Endometrial microvascular endothelial cells (primary cell): ENCODE data around the gene SELENBP1. TPM values are rescaled to one million over a fixed set of nuclear protein-coding genes. Genes with fewer than 3 reads are reported as not detected.

Experiments
- in situ Hi-C: cut with HindIII; loops from 2 replicates; pipeline ENCODE4 v1.10.0; 2017; ENCODE audit warnings: low sequenced_read_pairs, low pct_unique_long_range_greater_than_20kb; ENCODE audit errors: inconsistent ontology term
- total RNA-seq: library from RNA; depleted of rRNA; stranded (reverse); fragments of >200 nt; gene quantifications from one replicate; pipeline ENCODE4 v1.2.3, GENCODE V29; 2015; ENCODE audit errors: inconsistent ontology term

The SELENBP1 gene
- total RNA-seq, 1 donor from 2014 or later, result 12.7 TPM

- in situ Hi-C loops, result no loop called here
Observed at GRCh38 chr1:151346769-151347522, 25.6 kb downstream of the SELENBP1 start, which contains the start of gene RFX5. RFX5 (minus strand) TSS chr1:151347252; CDS start chr1:151346320, 932 bp downstream.

- in situ Hi-C loops, result no loop called here
Observed at GRCh38 chr1:151346082-151346768, 26.3 kb downstream of the SELENBP1 start.

DNA sequence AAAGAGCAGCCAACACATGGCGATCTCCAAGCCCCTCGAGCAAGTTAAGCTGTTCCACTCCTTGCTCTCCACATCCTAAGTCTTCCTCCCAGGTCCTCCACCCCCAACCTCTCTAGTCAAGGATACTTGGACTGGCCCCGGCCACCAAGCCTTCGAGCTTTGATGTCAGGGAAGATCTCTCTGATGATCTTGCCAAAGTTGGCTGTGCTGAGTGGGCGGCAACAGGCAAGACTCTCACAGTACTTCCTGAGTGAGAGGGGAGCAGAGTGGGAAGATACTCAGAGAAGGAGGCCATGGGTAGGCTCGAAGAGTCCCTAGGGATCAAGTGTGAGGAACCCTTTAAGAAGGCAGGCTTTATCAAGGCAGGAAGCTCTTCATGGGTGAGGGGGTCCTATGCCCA, 28.2 kb downstream of the SELENBP1 start:
- in situ Hi-C loops, result no loop called here

- in situ Hi-C loops, result no loop called here
Observed at GRCh38 chr1:151343587-151343986, 28.9 kb downstream of the SELENBP1 start.

DNA sequence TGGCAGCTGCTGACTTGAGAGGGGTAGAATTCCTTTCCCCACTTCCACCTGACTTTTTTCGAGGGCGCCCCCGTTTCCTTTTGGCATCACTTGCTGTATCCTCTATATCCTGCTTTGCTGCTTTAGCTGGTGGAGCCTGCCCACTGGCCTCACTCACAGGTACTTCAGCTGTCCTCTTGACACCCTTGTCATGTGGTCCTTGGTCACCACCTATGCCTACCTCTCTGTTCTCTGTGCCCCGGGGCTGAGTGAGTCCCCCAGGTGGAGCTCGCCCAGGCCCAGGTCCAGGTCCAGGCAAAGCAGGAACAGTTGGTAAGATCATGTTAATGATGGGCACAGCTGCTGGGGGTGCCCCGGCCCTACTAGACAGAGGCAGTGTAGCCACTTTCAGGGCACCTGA, 29.9 kb downstream of the SELENBP1 start:
- in situ Hi-C loops, result no loop called here

GRCh38 chr1:151342021-151342420, 30.5 kb downstream of the SELENBP1 start:
- in situ Hi-C loops, result no loop called here

DNA sequence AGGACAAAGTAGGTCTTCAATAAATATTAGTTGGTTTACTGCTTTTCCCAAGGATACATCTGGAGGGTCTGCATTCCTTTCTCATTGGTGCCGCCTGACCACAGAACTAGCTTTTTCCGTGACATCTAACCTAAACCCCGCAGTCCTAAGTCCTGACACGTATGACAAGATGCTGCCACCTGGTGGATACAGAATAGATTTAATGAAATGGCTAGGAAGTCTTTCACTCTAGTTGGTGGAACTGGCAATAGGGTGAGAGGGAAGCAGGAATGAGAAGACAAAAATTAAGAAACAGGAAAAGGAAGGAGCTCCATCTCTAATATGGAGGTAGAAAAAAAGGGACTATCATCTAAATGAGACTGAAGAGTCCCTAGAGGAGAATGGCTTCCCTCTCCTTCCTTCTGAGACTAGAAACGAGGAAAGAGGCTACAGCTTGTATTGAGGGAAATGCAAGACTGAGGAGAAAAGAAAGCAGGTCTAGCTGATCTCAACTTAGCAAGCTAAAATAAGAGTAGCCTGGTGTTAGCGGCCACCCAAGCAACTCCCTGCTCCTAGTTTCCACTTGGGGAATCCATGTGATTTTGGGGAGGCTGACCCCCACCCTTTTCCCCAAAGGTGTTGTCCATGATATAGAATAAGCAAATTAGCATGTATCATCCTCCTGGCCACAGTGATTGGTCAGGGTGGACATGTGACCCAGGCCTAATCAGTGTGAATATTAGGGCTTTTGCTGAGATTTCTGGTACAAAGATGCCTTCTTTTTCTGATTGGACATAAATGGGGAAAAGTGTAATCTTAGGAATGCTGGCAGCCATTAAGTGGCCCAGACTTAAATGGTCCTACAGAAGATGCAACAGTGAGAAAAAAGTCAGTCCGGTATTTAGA, 31.4 kb downstream of the SELENBP1 start:
- in situ Hi-C loops, result no loop called here

GRCh38 chr1:151336556-151336955, 35.9 kb downstream of the SELENBP1 start:
- in situ Hi-C loops, result no loop called here

DNA sequence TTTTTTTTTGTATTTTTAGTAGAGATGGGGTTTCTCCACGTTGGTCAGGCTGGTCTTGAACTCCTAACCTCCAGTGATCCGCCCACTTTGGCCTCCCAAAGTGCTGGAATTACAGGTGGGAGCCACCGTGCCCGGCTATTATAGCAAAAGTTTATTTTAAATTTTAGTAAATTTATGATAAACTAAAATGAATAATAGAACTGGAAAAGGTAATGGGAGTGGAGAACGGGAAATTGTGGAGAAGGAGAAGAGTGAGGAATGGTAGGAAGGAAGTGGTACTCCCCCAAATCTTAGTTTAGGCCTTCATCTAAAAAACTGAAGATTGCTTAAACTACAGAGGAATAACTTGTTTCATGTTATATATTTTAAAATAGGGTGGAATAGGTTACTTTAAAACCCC, 37.7 kb downstream of the SELENBP1 start:
- in situ Hi-C loops, result no loop called here

GRCh38 chr1:151327903-151328674, 44.4 kb downstream of the SELENBP1 start:
- in situ Hi-C loops, result no loop called here

GRCh38 chr1:151327223-151327902, 45.1 kb downstream of the SELENBP1 start, which contains the start of gene PI4KB:
PI4KB (minus strand) TSS chr1:151327416; CDS start chr1:151316481, 10,935 bp downstream.
- in situ Hi-C loops, result no loop called here

DNA sequence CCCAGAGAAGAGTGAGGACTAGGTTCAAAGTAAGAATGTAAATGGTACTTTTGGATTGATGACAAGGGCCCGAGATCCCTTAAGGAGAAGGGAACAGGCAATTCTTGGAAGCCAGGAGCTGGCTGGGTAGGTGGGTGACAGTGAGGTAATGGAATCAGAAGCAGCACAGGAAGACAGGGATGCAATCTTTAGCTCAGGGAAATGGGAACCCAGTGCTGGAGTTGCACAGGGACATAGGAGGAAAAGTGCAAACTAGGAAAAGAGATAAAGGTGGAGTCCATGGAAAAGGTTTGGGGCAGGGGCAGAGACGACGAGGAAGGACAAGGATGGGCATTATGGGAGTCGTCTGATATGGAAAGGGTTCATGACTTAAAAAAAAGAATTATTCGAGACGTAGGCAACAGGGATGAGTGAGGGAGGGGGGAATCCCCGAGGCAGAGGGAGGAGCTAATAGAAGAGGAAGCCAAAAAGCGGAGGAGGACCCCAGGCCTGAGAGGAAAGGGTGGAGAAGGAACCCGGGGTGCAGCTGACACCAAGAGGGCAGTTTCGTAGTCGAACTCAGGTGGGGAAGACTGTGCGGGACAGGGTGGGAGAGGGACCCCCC, 45.8 kb downstream of the SELENBP1 start:
- in situ Hi-C loops, result no loop called here

GRCh38 chr1:151325646-151326429, 46.7 kb downstream of the SELENBP1 start:
- in situ Hi-C loops, result no loop called here

GRCh38 chr1:151325231-151325630, 47.3 kb downstream of the SELENBP1 start:
- in situ Hi-C loops, result no loop called here

DNA sequence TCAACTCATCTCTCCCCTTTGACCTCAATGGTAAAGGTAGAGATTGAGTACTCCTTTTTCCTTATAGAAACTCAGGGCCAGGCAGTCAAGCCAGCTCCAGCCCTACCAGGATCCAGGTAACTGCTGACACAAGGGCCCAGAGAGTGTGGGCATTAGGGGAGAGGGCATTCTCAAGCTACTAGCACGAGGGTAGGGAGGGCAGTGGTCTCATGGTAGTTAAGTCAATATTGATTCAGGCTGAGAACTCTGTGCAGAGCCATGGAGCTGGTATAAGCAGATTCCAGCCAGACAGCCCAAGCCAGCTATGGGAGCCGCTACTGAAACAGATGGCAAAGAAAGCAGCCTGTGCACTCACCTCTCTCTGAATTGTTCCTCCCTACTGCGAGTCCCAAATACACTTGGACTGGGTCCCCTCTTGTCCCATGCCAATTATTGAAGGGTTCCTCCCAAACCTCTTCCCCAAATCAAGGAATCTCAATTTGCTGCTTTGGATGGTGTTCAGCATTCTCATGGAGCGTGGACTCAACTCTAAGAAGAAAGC, 48.0 kb downstream of the SELENBP1 start:
- in situ Hi-C loops, result no loop called here

DNA sequence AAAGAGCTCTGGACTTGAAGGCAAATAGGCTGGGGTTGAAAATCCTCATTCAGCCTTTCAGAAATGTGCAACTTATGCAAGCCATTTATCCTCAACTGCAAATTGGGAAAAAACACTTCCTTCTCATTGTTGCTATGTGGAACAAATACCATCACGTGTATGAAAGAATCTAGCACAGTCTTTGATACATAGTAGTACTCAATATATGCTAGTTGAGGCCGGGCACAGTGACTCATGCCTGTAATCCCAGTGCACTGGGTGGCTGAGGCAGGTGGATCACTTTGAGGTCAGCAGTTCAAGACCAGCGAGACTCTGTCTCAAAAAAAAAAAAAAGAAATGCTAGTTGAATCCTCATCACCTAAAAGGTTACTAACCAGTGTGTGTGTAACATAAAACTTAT, 53.5 kb downstream of the SELENBP1 start:
- in situ Hi-C loops, result no loop called here
